ENCODE measurements around the gene KLHDC4.
A peak's percentile ranks its signal among the peaks of the same experiment; 100 is the strongest.
"Not testable (repeated sequence)": the region's sequence is repeated elsewhere in the genome, so short reads cannot be mapped to it uniquely, and the experiment has no call there.

Gene KLHDC4

GRCh38 chr16:87728026-87728425 is 37.8 kb downstream of the KLHDC4 start:
- Histone ChIP-seq H3K4me3 (ENCODE audit: low read depth, low read length) (no peak overlapping the region), H3K36me3 (no peaks in the 10 kb centered on the region), H3K27ac (no peak overlapping the region), H3K9me3 (ENCODE audit: severe bottlenecking) (no peaks in the 10 kb centered on the region), H3K27me3 (ENCODE audit: insufficient read depth, low read depth, severe bottlenecking) (no peaks in the 10 kb centered on the region)
- no peak for DNase-seq
- TF ChIP-seq, protein P1, sequence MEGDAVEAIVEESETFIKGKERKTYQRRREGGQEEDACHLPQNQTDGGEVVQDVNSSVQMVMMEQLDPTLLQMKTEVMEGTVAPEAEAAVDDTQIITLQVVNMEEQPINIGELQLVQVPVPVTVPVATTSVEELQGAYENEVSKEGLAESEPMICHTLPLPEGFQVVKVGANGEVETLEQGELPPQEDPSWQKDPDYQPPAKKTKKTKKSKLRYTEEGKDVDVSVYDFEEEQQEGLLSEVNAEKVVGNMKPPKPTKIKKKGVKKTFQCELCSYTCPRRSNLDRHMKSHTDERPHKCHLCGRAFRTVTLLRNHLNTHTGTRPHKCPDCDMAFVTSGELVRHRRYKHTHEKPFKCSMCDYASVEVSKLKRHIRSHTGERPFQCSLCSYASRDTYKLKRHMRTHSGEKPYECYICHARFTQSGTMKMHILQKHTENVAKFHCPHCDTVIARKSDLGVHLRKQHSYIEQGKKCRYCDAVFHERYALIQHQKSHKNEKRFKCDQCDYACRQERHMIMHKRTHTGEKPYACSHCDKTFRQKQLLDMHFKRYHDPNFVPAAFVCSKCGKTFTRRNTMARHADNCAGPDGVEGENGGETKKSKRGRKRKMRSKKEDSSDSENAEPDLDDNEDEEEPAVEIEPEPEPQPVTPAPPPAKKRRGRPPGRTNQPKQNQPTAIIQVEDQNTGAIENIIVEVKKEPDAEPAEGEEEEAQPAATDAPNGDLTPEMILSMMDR (IDR thresholded peaks at IDR 0.05; ENCODE audit: low read depth, low read length), result no peak

- Histone ChIP-seq H3K4me3 (ENCODE audit: low read depth, low read length) (no peak overlapping the region), H3K36me3 (no peaks in the 10 kb centered on the region), H3K9me3 (ENCODE audit: severe bottlenecking) (no peaks in the 10 kb centered on the region), H3K27ac (peak overlapping the region; percentile 54), H3K27me3 (ENCODE audit: insufficient read depth, low read depth, severe bottlenecking) (no peaks in the 10 kb centered on the region)
- TF ChIP-seq, protein P1 (IDR thresholded peaks at IDR 0.05; ENCODE audit: low read depth, low read length), result no peak
- no peak for DNase-seq
Observed at GRCh38 chr16:87727346-87727745, 38.4 kb downstream of the KLHDC4 start.

GRCh38 chr16:87726577-87726976 is 39.2 kb downstream of the KLHDC4 start:
- H3K27ac ChIP-seq, result peak overlapping the region; percentile 54
- H3K36me3 ChIP-seq; H3K4me3 ChIP-seq (ENCODE audit: low read depth, low read length); H3K9me3 ChIP-seq (ENCODE audit: severe bottlenecking); H3K27me3 ChIP-seq (ENCODE audit: insufficient read depth, low read depth, severe bottlenecking): not testable (repeated sequence)
- DNase-seq, result peak; percentile 37

GRCh38 chr16:87725596-87726235 is 40.1 kb downstream of the KLHDC4 start:
- Histone ChIP-seq H3K36me3 (no peaks in the 10 kb centered on the region), H3K27me3 (ENCODE audit: insufficient read depth, low read depth, severe bottlenecking) (no peaks in the 10 kb centered on the region), H3K9me3 (ENCODE audit: severe bottlenecking) (no peaks in the 10 kb centered on the region), H3K27ac (no peak overlapping the region), H3K4me3 (ENCODE audit: low read depth, low read length) (no peak overlapping the region)
- no peak for DNase-seq
- TF ChIP-seq, protein P1 (IDR thresholded peaks at IDR 0.05; ENCODE audit: low read depth, low read length), result no peak

GRCh38 chr16:87724490-87725291 is 41.1 kb downstream of the KLHDC4 start:
- Histone ChIP-seq H3K4me3 (ENCODE audit: low read depth, low read length) (no peak overlapping the region), H3K27me3 (ENCODE audit: insufficient read depth, low read depth, severe bottlenecking) (no peaks in the 10 kb centered on the region), H3K27ac (peak overlapping the region; percentile 85), H3K9me3 (ENCODE audit: severe bottlenecking) (no peaks in the 10 kb centered on the region), H3K36me3 (no peaks in the 10 kb centered on the region)
- TF ChIP-seq, protein P1 (IDR thresholded peaks at IDR 0.05; ENCODE audit: low read depth, low read length), result no peak
- DNase-seq, result no peak

GRCh38 chr16:87723226-87723623 is 42.6 kb downstream of the KLHDC4 start:
- H3K27ac ChIP-seq, result peak overlapping the region; percentile 86
- no peak overlapping the region for H3K4me3 ChIP-seq (ENCODE audit: low read depth, low read length)
- H3K36me3 ChIP-seq, result no peaks in the 10 kb centered on the region
- TF ChIP-seq, protein P1 (IDR thresholded peaks at IDR 0.05; ENCODE audit: low read depth, low read length), result no peak
- DNase-seq, result peak; percentile 91
- no peaks in the 10 kb centered on the region for H3K9me3 ChIP-seq (ENCODE audit: severe bottlenecking)
- H3K27me3 ChIP-seq (ENCODE audit: insufficient read depth, low read depth, severe bottlenecking), result no peaks in the 10 kb centered on the region
